Ramos (cell line): ENCODE measurements around the gene GALNT2.

Experiments
- in situ Hi-C: fragments of 300-500 bp; cut with MboI; formaldehyde crosslinking; loops from one replicate; pipeline ENCODE4 v1.14.3; 2022; ENCODE audit warnings: low sequenced_read_pairs; ENCODE audit not compliant: unreplicated experiment

Gene GALNT2

GRCh38 chr1:230156068-230156467, 89.0 kb downstream of the GALNT2 start:
- in situ Hi-C loops, result loop anchor here (5.0 to 25.0 kb wide), 2 partner anchors 39 to 294 kb away; no protein-coding TSS in a partner anchor

DNA sequence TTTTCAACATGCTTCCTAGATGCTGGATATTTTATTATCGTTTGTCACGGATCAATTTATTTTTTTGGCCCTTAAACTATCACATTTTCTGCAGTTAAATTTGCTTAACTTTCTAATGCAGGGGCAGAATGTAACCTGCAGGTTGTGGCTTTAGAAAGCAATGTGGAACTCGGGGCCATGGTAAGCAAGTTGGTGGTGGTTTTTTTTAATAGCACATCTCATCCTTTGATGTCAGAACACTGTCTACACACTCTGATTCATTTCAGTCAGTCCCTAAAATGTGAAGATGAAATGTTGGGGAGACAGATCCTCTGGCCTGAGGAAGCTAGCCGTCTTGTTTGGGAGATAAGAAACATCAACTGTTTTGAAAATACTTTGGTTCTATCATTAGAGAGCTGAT, 89.5 kb downstream of the GALNT2 start:
- in situ Hi-C loops, result loop anchor here (5.0 to 25.0 kb wide), 2 partner anchors 39 to 294 kb away; no protein-coding TSS in a partner anchor

- in situ Hi-C loops, result loop anchor here (5.0 to 25.0 kb wide), 2 partner anchors 40 to 295 kb away; no protein-coding TSS in a partner anchor
Measured at GRCh38 chr1:230157420-230158390, 90.7 kb downstream of the GALNT2 start.

DNA sequence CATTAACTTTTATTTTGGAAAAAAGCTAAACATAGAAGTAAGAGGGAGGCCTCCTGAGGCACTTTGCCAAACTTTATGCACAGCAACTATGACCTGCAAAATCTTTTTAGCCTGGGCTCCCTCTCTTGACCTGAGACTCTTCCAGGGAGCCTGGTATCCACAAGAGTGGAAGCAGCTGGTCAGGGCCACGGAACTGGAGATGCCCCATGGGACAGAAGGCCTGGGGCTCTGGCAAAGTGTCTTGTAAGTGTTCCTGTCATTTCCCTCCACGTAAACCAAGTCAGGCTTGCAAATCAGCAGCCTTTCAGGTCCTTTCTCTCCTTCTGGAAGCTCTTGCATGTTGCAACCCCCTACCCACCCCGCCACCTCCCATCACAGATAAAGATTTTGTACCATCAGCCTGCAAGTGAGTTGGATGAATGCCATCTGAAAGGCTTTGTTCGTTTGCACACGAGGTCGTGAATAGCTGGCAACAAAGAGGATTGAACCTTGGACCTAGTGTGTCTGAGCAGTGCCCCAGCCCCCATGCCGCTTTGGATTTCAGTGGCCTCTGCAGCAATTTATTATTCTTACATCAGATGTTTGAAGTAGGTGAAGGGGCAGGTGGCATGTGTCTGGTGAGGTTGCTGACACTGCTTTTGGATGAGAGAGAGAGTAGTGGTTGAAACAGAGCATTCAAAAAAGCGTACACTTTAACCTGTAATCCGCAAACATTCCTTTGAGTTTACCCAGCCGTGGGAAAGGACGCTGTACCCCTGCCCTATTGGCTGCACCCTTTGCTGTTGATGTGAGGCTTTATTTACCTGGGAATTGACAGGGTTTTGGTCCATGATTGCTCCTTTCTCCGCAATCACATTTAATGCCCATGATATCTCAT, 91.6 kb downstream of the GALNT2 start:
- in situ Hi-C loops, result loop anchor here (5.0 to 25.0 kb wide), 2 partner anchors 41 to 296 kb away; no protein-coding TSS in a partner anchor

DNA sequence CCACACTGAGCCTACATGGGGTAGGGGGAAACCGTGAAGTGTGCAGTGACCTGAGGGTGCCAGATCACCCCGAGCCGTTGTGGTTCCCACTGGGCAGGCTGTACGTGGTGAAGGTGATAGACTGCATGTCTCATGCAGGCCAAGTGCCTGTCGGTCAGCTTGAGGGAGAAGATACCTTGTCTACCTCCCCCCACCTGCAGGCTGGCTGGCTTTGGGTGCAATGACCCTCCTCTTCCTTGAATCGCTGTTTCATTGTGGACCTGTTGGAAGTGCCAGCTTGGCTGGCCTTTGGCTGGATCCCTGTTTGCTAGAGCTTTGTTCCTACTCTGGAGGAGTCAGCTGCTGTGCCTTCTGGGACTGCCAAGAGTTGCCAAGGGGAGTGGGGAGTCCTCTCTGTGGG, 92.5 kb downstream of the GALNT2 start:
- in situ Hi-C loops, result loop anchor here (5.0 to 25.0 kb wide), 2 partner anchors 42 to 297 kb away; no protein-coding TSS in a partner anchor

DNA sequence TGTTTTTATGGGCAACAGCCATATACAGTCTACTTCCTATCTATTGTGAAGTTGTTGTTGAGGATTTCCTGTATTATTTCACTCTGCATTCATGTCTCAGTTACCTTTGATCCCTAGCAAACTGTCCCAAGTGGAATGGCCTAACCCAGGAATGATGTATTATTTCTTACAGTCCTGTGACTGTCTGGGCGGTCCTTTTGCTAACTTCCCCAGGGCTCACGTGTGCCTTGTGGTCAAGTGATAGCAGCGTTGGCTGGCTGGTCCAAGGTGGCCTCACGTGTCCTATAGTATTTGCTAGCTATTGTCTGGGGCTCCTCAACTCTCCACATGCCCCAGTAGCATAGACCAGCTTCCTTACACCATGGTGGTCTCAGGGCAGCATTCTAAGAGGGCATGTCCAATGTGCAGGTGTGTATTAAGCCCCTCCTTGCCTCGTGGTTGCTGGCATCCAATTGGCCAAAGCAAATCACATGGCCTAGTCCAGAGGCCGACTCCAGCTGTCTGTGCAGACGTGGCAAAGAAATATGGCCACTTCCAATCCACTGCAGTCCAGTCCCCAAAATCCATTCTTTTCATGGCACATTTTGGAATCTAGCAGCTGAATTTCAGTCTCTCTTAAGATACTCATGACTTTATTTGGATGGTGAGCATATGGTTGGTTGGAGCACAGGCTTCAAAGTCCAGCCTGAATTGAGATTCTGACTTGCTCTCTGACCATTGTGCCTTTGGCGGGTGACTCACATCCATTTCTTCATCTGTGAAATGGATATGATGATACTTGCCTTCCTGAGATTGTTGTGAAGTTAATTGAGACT, 94.1 kb downstream of the GALNT2 start:
- in situ Hi-C loops, result loop anchor here (25.0 kb wide), 1 partner anchor 299 kb away; no protein-coding TSS in a partner anchor

DNA sequence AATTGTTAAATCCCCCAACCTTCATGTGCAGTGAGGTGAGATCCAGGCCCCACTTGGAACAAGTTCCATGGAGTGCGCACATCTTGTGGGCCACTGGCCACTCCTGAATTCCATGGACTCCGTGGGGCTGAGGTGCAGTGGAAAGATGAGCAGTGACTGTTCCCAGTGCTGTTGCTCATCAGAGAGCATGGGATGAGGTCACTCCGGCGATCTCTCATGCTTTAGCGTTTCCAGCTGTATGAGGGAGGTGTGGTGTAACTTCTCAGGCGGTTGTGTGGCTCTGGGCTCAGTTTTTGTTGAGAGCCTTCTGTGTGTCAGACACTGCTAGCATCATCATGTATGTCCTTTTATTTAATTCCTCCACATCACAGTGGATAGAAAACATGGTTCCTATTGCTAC, 96.2 kb downstream of the GALNT2 start:
- in situ Hi-C loops, result loop anchor here (25.0 kb wide), 1 partner anchor 301 kb away; no protein-coding TSS in a partner anchor

GRCh38 chr1:230163719-230164118, 96.7 kb downstream of the GALNT2 start:
- in situ Hi-C loops, result loop anchor here (25.0 kb wide), 1 partner anchor 301 kb away; no protein-coding TSS in a partner anchor

DNA sequence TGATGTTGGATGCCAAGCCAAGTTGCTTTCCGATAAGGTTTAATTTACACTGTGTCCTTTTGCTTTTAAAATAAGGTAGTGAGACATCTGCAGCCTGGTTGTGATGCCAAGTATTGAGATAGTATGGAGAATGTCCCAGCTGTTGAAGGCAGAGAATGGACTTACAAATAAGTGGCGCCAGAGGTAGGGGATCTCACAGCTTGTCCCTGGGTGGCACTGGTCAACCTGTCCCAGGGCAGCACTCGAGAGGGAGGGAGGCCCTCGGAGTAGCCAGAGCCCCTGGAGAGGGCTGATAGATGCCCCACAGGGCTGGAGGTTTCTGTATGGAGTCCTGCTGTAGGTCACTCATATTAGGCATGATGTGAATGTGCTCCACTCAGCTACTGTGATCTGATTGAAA, 98.5 kb downstream of the GALNT2 start:
- in situ Hi-C loops, result loop anchor here (25.0 kb wide), 1 partner anchor 303 kb away; no protein-coding TSS in a partner anchor

DNA sequence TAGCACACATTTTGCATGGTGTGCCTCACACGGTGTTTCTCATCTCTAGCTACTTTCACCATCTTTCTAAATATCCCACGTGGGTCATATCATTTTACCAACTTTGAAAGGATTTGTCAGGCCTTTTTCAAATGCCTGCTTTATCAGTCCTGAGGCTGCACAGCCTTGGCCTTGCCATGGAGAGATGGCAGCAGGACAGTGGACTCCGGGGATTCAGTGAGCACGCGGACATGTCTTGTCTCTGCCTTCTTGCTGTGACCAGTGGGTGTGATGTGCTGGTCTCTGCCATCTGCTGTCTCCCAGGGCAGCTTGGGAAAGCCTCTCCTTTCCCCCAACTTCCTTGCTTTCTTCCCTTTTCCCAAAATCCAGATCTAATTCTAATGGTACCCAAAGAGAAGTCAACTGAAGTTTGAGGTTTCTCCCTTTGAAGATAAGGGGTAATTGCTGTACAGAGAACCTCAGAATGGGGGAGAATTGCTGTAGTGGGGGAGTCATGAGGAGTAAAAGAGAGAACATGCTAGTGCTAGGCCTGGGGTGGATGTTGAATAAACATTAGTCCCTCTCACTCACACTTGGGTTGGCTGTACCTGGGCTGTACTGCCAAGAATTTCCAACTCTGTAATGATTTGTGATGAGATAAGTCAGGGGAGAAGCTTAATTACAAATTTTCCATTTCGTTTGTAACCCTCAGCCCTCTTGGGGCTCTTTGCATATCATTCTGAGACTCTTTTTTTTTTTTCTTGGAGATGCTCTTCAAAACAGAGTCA, 99.5 kb downstream of the GALNT2 start:
- in situ Hi-C loops, result loop anchor here (25.0 kb wide), 1 partner anchor 304 kb away; no protein-coding TSS in a partner anchor

DNA sequence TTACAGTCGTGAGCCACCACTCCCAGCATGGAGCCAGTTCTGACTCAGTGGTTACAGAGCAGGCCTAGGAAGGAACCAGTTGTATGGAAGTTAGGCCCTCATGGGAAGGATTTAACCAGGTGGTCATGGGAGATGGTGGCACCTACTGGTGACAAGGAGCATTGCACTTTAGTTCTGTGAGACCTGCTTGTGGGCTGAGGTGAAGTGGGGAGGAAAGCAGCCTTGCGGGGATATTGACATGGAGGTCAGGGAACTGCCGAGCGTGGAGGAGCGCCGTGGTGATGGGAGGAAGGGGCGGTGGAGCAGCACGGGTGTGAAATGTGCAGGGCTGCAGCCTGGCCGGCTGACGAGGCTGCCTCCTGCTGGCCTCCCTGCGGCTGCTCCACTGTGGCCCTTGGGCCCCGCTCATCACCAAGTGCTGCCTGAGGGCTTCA, 100.4 kb downstream of the GALNT2 start:
- in situ Hi-C loops, result loop anchor here (25.0 kb wide), 1 partner anchor 305 kb away; no protein-coding TSS in a partner anchor

- in situ Hi-C loops, result loop anchor here (25.0 kb wide), 1 partner anchor 307 kb away; no protein-coding TSS in a partner anchor
Measured at GRCh38 chr1:230169454-230170152, 102.6 kb downstream of the GALNT2 start.

DNA sequence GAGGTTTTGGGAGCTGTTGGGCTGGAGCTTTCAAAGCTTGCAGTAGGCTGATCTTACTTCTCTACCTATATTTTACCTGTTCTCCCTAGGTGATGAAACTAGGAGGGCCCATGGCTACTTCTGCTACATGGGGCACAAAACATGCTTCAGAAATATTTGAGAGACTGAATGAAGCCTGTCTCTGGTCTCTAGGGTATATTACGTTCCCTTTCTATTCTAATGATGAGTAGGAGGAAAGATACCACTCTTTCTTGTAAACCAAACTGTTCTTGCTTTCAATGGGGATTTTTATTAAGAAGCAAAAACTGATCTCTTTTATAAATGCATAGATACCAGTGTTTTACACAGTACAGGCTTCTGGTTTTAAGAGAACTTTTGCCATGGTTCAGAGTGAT, 103.1 kb downstream of the GALNT2 start:
- in situ Hi-C loops, result loop anchor here (25.0 kb wide), 1 partner anchor 308 kb away; no protein-coding TSS in a partner anchor

- in situ Hi-C loops, result loop anchor here (25.0 kb wide), 1 partner anchor 308 kb away; no protein-coding TSS in a partner anchor
Measured at GRCh38 chr1:230170622-230171021, 103.6 kb downstream of the GALNT2 start.

- in situ Hi-C loops, result loop anchor here (25.0 kb wide), 1 partner anchor 309 kb away; no protein-coding TSS in a partner anchor
Measured at GRCh38 chr1:230171356-230172015, 104.4 kb downstream of the GALNT2 start.

DNA sequence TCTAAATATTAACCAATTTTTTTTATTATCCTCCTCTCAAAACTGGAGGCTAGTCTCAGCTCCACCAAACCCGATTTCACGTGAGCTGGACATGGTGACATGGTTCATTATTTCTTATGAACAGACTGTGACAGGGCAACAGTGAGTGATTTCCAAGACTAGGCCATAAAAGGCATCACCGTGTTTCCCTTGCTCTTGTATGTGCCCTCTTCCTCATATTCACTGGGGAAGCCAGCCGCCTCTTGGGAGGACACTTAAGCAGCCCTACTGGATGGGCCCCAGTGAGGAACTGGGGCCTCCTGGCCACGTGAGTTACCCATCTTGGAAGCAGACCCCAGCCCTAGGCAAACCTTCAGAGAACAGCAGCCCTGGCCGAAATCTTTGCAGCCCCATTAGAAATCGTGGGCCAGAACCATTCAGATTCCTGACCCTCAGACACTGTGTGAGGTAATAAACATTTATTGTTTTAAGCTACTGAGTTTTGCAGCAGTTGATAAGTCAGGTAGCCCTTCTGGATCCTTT, 105.0 kb downstream of the GALNT2 start:
- in situ Hi-C loops, result loop anchor here (25.0 kb wide), 1 partner anchor 310 kb away; no protein-coding TSS in a partner anchor
